ENCODE measurements around the gene EDC4. TPM values are rescaled to one million over a fixed set of nuclear protein-coding genes. Genes with fewer than 3 reads are reported as not detected.

The EDC4 gene
- total and polyA plus RNA-seq, 2 experiments from 2014 or later, result 39.6 to 98.5 TPM

- peaks cover 19% of the 10 kb centered on the region for H3K36me3 Mint-ChIP-seq (ENCODE audit: low read depth)
- ATAC-seq (no peak), DNase-seq (ENCODE audit: low spot score) (no peak)
- Histone ChIP-seq H3K4me1 (ENCODE audit: insufficient read depth) (peaks cover 9% of the 10 kb centered on the region; the same call in 1 of the 2 replicates), H3F3A (replicated peaks; ENCODE audit: low read depth) (0 out of 2 replicates have a peak, but pooled peaks cover 3% of the 10 kb centered on the region), H3K36me3 (ENCODE audit: insufficient read depth) (no peaks in the 10 kb centered on the region; the same call in 1 of the 2 replicates), H3K27ac (ENCODE audit: low read depth) (no peak overlapping the region), H3K79me2 (replicated peaks; ENCODE audit: insufficient read depth) (0 out of 2 replicates have a peak, but pooled peaks cover 3% of the 10 kb centered on the region), H3K4me3 (no peak overlapping the region), H2AFZ (no peak overlapping the region), H4K20me1 (replicated peaks; ENCODE audit: insufficient read depth) (peaks cover 4% of the 10 kb centered on the region; the same call in 1 of the 2 replicates), H3K9me2 (ENCODE audit: insufficient read depth) (no peaks in the 10 kb centered on the region), H3K4me2 (no peak overlapping the region), H3K27me3 (ENCODE audit: insufficient read depth) (no peaks in the 10 kb centered on the region)
- no peak overlapping the region for H3K4me3 Mint-ChIP-seq
- no peaks in the 10 kb centered on the region for H3K9me3 Mint-ChIP-seq
- no peaks in the 10 kb centered on the region for H3K27me3 Mint-ChIP-seq (ENCODE audit: insufficient read depth, low read depth, poor library complexity)
- H3K27ac Mint-ChIP-seq, result no peak overlapping the region
- H3K4me1 Mint-ChIP-seq, result peaks cover 10% of the 10 kb centered on the region
- TF ChIP-seq EZH2phosphoT487 (IDR thresholded peaks at IDR 0.05; ENCODE audit: unreplicated experiment) (no peak), CTCF (conservative IDR thresholded peaks at IDR 0.05; ENCODE audit: low read depth in 2 of 2) (no peak), JUNB (IDR thresholded peaks at IDR 0.05; ENCODE audit: unreplicated experiment) (no peak), REST (IDR thresholded peaks at IDR 0.05; ENCODE audit: unreplicated experiment) (no peak), NANOG (IDR thresholded peaks at IDR 0.05; ENCODE audit: borderline replicate concordance) (no peak), CREB1 (CRISPR knock-in tag; IDR thresholded peaks at IDR 0.05; ENCODE audit: low read depth) (no peak), STAT1 (IDR thresholded peaks at IDR 0.05; ENCODE audit: unreplicated experiment) (no peak), ZNF114 (CRISPR knock-in tag; IDR thresholded peaks at IDR 0.05) (no peak)
- TF ChIP-seq, protein P1, sequence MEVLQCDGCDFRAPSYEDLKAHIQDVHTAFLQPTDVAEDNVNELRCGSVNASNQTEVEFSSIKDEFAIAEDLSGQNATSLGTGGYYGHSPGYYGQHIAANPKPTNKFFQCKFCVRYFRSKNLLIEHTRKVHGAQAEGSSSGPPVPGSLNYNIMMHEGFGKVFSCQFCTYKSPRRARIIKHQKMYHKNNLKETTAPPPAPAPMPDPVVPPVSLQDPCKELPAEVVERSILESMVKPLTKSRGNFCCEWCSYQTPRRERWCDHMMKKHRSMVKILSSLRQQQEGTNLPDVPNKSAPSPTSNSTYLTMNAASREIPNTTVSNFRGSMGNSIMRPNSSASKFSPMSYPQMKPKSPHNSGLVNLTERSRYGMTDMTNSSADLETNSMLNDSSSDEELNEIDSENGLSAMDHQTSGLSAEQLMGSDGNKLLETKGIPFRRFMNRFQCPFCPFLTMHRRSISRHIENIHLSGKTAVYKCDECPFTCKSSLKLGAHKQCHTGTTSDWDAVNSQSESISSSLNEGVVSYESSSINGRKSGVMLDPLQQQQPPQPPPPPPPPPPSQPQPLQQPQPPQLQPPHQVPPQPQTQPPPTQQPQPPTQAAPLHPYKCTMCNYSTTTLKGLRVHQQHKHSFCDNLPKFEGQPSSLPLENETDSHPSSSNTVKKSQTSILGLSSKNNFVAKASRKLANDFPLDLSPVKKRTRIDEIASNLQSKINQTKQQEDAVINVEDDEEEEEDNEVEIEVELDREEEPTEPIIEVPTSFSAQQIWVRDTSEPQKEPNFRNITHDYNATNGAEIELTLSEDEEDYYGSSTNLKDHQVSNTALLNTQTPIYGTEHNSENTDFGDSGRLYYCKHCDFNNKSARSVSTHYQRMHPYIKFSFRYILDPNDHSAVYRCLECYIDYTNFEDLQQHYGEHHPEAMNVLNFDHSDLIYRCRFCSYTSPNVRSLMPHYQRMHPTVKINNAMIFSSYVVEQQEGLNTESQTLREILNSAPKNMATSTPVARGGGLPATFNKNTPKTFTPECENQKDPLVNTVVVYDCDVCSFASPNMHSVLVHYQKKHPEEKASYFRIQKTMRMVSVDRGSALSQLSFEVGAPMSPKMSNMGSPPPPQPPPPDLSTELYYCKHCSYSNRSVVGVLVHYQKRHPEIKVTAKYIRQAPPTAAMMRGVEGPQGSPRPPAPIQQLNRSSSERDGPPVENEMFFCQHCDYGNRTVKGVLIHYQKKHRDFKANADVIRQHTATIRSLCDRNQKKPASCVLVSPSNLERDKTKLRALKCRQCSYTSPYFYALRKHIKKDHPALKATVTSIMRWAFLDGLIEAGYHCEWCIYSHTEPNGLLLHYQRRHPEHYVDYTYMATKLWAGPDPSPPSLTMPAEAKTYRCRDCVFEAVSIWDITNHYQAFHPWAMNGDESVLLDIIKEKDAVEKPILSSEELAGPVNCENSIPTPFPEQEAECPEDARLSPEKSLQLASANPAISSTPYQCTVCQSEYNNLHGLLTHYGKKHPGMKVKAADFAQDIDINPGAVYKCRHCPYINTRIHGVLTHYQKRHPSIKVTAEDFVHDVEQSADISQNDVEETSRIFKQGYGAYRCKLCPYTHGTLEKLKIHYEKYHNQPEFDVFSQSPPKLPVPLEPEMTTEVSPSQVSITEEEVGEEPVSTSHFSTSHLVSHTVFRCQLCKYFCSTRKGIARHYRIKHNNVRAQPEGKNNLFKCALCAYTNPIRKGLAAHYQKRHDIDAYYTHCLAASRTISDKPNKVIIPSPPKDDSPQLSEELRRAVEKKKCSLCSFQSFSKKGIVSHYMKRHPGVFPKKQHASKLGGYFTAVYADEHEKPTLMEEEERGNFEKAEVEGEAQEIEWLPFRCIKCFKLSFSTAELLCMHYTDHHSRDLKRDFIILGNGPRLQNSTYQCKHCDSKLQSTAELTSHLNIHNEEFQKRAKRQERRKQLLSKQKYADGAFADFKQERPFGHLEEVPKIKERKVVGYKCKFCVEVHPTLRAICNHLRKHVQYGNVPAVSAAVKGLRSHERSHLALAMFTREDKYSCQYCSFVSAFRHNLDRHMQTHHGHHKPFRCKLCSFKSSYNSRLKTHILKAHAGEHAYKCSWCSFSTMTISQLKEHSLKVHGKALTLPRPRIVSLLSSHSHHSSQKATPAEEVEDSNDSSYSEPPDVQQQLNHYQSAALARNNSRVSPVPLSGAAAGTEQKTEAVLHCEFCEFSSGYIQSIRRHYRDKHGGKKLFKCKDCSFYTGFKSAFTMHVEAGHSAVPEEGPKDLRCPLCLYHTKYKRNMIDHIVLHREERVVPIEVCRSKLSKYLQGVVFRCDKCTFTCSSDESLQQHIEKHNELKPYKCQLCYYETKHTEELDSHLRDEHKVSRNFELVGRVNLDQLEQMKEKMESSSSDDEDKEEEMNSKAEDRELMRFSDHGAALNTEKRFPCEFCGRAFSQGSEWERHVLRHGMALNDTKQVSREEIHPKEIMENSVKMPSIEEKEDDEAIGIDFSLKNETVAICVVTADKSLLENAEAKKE (CRISPR knock-in tag; IDR thresholded peaks at IDR 0.05), result no peak
These were observed 37.3 kb downstream of the EDC4 start for GRCh38 chr16:67910158-67910557.

Data from GM23338 (cell line).